HepG2 (cell line): Measurements from ENCODE around the gene CD248. TPM values are rescaled to one million over a fixed set of nuclear protein-coding genes. Genes with fewer than 3 reads are reported as not detected.

ENCODE experiments used
- MXD4 ChIP-seq: IDR thresholded peaks from 2 replicates; pipeline ENCODE4 v1.6.1; 2016; ENCODE audit warnings: mild to moderate bottlenecking, missing biosample characterization, missing genetic modification reagents
- PAWR ChIP-seq: sonication (generic); formaldehyde crosslinking; IDR thresholded peaks from 2 replicates; pipeline ENCODE4 v1.4.0; 2020; ENCODE audit warnings: missing genetic modification reagents, mild to moderate bottlenecking, borderline replicate concordance
- SP2 ChIP-seq: sonication (generic); formaldehyde crosslinking; IDR thresholded peaks from 2 replicates; pipeline ENCODE4 v1.5.1; 2020; ENCODE audit warnings: mild to moderate bottlenecking, missing genetic modification reagents
- TMF1 ChIP-seq: sonication (generic); formaldehyde crosslinking; IDR thresholded peaks from 2 replicates; pipeline ENCODE4 v1.8.1; 2022; ENCODE audit warnings: low read depth, missing genetic modification reagents
- ZFY ChIP-seq: sonication (generic); formaldehyde crosslinking; IDR thresholded peaks from 2 replicates; pipeline ENCODE4 v1.4.0; 2020; ENCODE audit warnings: missing genetic modification reagents
- ZNF749 ChIP-seq: sonication (generic); formaldehyde crosslinking; IDR thresholded peaks from 2 replicates; pipeline ENCODE4 v1.8.0; 2022; ENCODE audit warnings: mild to moderate bottlenecking, missing genetic modification reagents, moderate library complexity, borderline replicate concordance
- polyA plus RNA-seq, 8 experiments: library from polyadenylated mRNA; depleted of rRNA in 3 of 8; stranded (reverse) in 7 of 8; unstranded in 1 of 8; fragments of >200 nt; fragmentation: Illumina TruSeq in 4 of 8; extraction: Trizol in 4 of 8; gene quantifications; 2 replicates each; pipeline versions ENCODE4 v1.2.1 to v1.2.3, GENCODE V29; 2011 to 2016; ENCODE audit warnings: low read depth in 4 of 8, missing spikeins in 1 of 8, mixed read lengths in 1 of 8; ENCODE audit not compliant: insufficient read depth in 1 of 8
- total RNA-seq, 5 experiments: library from RNA; depleted of rRNA; stranded (reverse); fragments of >200 nt; fragmentation: Illumina TruSeq; extraction: Trizol; gene quantifications; 2 replicates each; pipeline ENCODE4 v1.2.3, GENCODE V29; 2016; ENCODE audit warnings: low read depth in 1 of 5
- TF ChIP-seq, protein P1 (sequence below): sonication (generic); formaldehyde crosslinking; IDR thresholded peaks from 2 replicates; pipeline ENCODE4 v1.4.0; 2020; ENCODE audit warnings: missing genetic modification reagents, borderline replicate concordance
- TF ChIP-seq, protein P2 (sequence below): sonication (generic); formaldehyde crosslinking; IDR thresholded peaks from 2 replicates; pipeline ENCODE4 v1.8.0; 2022; ENCODE audit warnings: missing genetic modification reagents, low read depth, mild to moderate bottlenecking, borderline replicate concordance
- TF ChIP-seq, protein P3 (sequence below): sonication (generic); formaldehyde crosslinking; IDR thresholded peaks from 2 replicates; pipeline ENCODE4 v1.4.0; 2020; ENCODE audit warnings: mild to moderate bottlenecking, missing genetic modification reagents
- TF ChIP-seq, protein P4 (sequence below): sonication (generic); formaldehyde crosslinking; IDR thresholded peaks from one replicate; pipeline ENCODE4 v1.5.1; 2020; ENCODE audit warnings: mild to moderate bottlenecking, missing genetic modification reagents; ENCODE audit errors: not compliant biosample characterization

Gene CD248
- total and polyA plus RNA-seq, 2 of the 13 experiments (the other 11 are each of a cell fraction or from before 2014, with no cell fraction given) = 0.25 to 0.35 TPM

DNA sequence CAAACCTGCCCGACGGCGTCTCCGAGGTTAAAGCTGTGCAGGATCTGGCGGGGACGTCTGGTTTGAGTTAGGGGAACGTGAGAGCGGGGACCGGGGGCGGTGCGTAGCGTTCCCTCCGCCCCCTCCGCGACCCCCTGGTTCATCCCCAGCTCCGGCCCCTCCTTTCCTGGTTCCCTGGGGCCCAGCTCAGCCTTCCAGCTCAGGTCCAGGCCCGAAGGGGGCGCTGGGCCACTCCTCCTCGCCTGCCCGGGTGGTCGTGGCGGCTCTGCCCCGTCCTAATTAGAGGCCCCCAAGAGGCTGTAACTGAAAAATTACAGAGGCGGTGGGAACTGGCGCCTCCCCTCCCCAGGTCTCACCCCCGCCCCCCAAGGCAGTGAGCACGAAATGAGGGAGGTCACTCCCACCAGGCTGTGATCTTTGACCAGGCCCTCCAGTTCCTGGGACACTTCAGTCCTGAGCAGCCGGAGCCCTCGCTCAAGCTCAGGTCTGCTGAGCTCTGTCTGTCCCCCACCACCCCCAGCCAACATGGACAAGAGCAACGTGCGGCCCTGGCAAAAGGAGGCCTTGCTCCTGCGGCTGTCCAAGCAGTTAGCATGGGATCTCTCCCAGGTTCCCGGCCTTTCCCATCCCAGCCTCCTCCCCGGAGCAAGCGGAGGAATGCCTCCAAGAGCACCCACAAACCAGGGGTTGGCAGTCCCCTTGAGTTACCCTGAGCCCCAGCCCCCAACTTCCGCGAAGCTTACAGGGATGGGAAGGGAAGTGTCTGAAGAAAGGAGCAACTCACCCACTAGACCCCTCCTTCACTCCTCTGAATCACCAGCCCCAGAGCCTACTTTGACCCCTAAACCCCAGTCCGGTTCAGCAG lies 3.3 kb downstream of the CD248 start (continued):
- TF ChIP-seq, protein P1, sequence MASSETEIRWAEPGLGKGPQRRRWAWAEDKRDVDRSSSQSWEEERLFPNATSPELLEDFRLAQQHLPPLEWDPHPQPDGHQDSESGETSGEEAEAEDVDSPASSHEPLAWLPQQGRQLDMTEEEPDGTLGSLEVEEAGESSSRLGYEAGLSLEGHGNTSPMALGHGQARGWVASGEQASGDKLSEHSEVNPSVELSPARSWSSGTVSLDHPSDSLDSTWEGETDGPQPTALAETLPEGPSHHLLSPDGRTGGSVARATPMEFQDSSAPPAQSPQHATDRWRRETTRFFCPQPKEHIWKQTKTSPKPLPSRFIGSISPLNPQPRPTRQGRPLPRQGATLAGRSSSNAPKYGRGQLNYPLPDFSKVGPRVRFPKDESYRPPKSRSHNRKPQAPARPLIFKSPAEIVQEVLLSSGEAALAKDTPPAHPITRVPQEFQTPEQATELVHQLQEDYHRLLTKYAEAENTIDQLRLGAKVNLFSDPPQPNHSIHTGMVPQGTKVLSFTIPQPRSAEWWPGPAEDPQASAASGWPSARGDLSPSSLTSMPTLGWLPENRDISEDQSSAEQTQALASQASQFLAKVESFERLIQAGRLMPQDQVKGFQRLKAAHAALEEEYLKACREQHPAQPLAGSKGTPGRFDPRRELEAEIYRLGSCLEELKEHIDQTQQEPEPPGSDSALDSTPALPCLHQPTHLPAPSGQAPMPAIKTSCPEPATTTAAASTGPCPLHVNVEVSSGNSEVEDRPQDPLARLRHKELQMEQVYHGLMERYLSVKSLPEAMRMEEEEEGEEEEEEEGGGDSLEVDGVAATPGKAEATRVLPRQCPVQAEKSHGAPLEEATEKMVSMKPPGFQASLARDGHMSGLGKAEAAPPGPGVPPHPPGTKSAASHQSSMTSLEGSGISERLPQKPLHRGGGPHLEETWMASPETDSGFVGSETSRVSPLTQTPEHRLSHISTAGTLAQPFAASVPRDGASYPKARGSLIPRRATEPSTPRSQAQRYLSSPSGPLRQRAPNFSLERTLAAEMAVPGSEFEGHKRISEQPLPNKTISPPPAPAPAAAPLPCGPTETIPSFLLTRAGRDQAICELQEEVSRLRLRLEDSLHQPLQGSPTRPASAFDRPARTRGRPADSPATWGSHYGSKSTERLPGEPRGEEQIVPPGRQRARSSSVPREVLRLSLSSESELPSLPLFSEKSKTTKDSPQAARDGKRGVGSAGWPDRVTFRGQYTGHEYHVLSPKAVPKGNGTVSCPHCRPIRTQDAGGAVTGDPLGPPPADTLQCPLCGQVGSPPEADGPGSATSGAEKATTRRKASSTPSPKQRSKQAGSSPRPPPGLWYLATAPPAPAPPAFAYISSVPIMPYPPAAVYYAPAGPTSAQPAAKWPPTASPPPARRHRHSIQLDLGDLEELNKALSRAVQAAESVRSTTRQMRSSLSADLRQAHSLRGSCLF = no peak
- TF ChIP-seq, protein P2, sequence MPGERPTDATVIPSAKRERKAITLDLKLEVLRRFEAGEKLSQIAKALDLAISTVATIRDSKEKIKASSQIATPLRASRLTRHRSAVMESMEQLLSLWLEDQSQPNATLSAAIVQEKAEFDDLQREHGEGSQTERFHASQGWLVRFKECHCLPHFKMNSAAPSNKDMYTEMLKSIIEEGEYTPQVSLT = no peak
- TF ChIP-seq SP2 (CRISPR knock-in tag) (no peak), ZFY (CRISPR knock-in tag) (peak; percentile 79), ZNF749 (CRISPR knock-in tag) (0 out of 2 replicates have a peak, but pooled peaks have one; percentile 68), MXD4 (CRISPR knock-in tag) (0 out of 2 replicates have a peak, but pooled peaks have one; percentile 48), TMF1 (CRISPR knock-in tag) (no peak), PAWR (CRISPR knock-in tag) (no peak)
- TF ChIP-seq, protein P3, sequence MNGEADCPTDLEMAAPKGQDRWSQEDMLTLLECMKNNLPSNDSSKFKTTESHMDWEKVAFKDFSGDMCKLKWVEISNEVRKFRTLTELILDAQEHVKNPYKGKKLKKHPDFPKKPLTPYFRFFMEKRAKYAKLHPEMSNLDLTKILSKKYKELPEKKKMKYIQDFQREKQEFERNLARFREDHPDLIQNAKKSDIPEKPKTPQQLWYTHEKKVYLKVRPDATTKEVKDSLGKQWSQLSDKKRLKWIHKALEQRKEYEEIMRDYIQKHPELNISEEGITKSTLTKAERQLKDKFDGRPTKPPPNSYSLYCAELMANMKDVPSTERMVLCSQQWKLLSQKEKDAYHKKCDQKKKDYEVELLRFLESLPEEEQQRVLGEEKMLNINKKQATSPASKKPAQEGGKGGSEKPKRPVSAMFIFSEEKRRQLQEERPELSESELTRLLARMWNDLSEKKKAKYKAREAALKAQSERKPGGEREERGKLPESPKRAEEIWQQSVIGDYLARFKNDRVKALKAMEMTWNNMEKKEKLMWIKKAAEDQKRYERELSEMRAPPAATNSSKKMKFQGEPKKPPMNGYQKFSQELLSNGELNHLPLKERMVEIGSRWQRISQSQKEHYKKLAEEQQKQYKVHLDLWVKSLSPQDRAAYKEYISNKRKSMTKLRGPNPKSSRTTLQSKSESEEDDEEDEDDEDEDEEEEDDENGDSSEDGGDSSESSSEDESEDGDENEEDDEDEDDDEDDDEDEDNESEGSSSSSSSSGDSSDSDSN (CRISPR knock-in tag) = peak; percentile 71
- TF ChIP-seq, protein P4, sequence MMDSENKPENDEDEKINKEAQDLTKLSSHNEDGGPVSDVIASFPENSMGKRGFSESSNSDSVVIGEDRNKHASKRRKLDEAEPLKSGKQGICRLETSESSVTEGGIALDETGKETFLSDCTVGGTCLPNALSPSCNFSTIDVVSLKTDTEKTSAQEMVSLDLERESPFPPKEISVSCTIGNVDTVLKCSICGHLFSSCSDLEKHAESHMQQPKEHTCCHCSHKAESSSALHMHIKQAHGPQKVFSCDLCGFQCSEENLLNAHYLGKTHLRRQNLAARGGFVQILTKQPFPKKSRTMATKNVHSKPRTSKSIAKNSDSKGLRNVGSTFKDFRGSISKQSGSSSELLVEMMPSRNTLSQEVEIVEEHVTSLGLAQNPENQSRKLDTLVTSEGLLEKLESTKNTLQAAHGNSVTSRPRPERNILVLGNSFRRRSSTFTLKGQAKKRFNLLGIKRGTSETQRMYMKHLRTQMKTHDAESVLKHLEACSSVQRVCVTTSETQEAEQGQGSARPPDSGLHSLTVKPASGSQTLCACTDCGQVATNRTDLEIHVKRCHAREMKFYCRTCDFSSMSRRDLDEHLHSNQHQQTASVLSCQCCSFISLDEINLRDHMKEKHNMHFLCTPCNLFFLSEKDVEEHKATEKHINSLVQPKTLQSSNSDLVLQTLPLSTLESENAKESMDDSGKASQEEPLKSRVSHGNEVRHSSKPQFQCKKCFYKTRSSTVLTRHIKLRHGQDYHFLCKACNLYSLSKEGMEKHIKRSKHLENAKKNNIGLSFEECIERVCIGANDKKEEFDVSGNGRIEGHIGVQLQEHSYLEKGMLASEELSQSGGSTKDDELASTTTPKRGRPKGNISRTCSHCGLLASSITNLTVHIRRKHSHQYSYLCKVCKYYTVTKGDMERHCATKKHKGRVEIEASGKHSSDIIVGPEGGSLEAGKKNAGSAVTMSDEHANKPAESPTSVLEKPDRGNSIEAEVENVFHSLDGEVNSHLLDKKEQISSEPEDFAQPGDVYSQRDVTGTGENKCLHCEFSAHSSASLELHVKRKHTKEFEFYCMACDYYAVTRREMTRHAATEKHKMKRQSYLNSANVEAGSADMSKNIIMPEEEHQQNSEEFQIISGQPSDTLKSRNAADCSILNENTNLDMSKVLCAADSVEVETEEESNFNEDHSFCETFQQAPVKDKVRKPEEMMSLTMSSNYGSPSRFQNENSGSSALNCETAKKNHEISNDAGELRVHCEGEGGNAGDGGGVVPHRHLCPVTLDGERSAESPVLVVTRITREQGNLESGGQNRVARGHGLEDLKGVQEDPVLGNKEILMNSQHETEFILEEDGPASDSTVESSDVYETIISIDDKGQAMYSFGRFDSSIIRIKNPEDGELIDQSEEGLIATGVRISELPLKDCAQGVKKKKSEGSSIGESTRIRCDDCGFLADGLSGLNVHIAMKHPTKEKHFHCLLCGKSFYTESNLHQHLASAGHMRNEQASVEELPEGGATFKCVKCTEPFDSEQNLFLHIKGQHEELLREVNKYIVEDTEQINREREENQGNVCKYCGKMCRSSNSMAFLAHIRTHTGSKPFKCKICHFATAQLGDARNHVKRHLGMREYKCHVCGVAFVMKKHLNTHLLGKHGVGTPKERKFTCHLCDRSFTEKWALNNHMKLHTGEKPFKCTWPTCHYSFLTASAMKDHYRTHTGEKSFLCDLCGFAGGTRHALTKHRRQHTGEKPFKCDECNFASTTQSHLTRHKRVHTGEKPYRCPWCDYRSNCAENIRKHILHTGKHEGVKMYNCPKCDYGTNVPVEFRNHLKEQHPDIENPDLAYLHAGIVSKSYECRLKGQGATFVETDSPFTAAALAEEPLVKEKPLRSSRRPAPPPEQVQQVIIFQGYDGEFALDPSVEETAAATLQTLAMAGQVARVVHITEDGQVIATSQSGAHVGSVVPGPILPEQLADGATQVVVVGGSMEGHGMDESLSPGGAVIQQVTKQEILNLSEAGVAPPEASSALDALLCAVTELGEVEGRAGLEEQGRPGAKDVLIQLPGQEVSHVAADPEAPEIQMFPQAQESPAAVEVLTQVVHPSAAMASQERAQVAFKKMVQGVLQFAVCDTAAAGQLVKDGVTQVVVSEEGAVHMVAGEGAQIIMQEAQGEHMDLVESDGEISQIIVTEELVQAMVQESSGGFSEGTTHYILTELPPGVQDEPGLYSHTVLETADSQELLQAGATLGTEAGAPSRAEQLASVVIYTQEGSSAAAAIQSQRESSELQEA (CRISPR knock-in tag) = no peak
